ENCODE measurements around the gene WWOX. TPM values are rescaled to one million over a fixed set of nuclear protein-coding genes. Genes with fewer than 3 reads are reported as not detected.

The WWOX gene
- total and polyA plus RNA-seq, 2 experiments from 2014 or later = 17.0 to 39.8 TPM

- no peak overlapping the region for H2AFZ ChIP-seq
- H3K36me3 ChIP-seq (replicated peaks; ENCODE audit: insufficient read depth, low read depth) = no peaks in the 10 kb centered on the region
- no peaks in the 10 kb centered on the region for H3K27me3 ChIP-seq
- no peaks in the 10 kb centered on the region for H3K9me2 ChIP-seq (replicated peaks; ENCODE audit: insufficient read depth)
- H3K27ac ChIP-seq = no peak overlapping the region
- H3K9me3 ChIP-seq (ENCODE audit: low read depth) = no peaks in the 10 kb centered on the region
- H3K4me2 ChIP-seq = no peak overlapping the region
- H3K4me1 ChIP-seq (ENCODE audit: insufficient read depth) = no peaks in the 10 kb centered on the region
- TF ChIP-seq EZH2phosphoT487 (IDR thresholded peaks at IDR 0.05; ENCODE audit: low read depth, severe bottlenecking, unreplicated experiment) (no peak), CTCF (IDR thresholded peaks at IDR 0.05; ENCODE audit: poor library complexity) (no peak), EZH2 (IDR thresholded peaks at IDR 0.05; ENCODE audit: borderline replicate concordance) (no peak)
- H4K20me1 ChIP-seq (ENCODE audit: insufficient read depth, poor library complexity, severe bottlenecking) = no peaks in the 10 kb centered on the region
- H3K79me2 ChIP-seq = no peaks in the 10 kb centered on the region
- no peak overlapping the region for H3K4me3 ChIP-seq
- WGBS (ENCODE audit: low lambda C conversion rate, missing lambda C conversion rate) = 0% methylated on average over 1 of the region's 1 CpG
- no peak for DNase-seq (ENCODE audit: low spot score)
Measured at GRCh38 chr16:78629173-78629572, 529.7 kb downstream of the WWOX start.

- DNase-seq (ENCODE audit: low spot score) = no peak
- H3K9me3 ChIP-seq (ENCODE audit: low read depth) = no peaks in the 10 kb centered on the region
- H3K4me2 ChIP-seq = no peak overlapping the region
- no peaks in the 10 kb centered on the region for H4K20me1 ChIP-seq (ENCODE audit: insufficient read depth, poor library complexity, severe bottlenecking)
- 95% methylated on average over 3 of the region's 3 CpGs for WGBS (ENCODE audit: low lambda C conversion rate, missing lambda C conversion rate)
- H3K27me3 ChIP-seq = no peaks in the 10 kb centered on the region
- no peak for TF ChIP-seq CTCF (IDR thresholded peaks at IDR 0.05; ENCODE audit: poor library complexity)
- no peak overlapping the region for H3K4me3 ChIP-seq
- no peaks in the 10 kb centered on the region for H3K36me3 ChIP-seq (replicated peaks; ENCODE audit: insufficient read depth, low read depth)
- no peak overlapping the region for H2AFZ ChIP-seq
- H3K27ac ChIP-seq = no peak overlapping the region
- H3K79me2 ChIP-seq = no peaks in the 10 kb centered on the region
- H3K9me2 ChIP-seq (replicated peaks; ENCODE audit: insufficient read depth) = no peaks in the 10 kb centered on the region
- H3K4me1 ChIP-seq (ENCODE audit: insufficient read depth) = no peaks in the 10 kb centered on the region
Measured at GRCh38 chr16:78630102-78630501, 530.6 kb downstream of the WWOX start.

DNA sequence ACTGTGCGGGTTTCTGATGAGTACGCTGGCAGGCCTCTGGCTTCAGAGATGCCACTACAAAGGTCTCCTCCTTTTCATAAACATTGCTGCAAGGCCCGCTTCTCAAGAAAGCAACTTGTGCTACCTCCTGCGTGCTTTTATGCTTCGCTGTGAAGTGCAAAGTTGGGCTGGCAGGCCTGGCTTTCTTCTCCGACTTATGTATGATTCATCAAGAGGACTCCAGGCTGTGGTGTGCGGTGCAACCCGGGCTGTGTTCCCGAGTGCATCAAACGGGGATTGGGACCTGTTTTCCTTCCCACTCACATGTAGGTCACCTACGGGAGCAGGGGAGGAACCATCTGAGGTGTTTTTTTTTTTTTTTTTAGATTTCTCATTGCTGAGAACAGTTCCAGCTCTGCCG lies 534.1 kb downstream of the WWOX start:
- Histone ChIP-seq H3K4me1 (ENCODE audit: insufficient read depth) (no peaks in the 10 kb centered on the region), H3K79me2 (no peaks in the 10 kb centered on the region), H3K36me3 (replicated peaks; ENCODE audit: insufficient read depth, low read depth) (no peaks in the 10 kb centered on the region), H3K27me3 (no peaks in the 10 kb centered on the region), H2AFZ (no peak overlapping the region), H3K4me3 (no peak overlapping the region), H4K20me1 (ENCODE audit: insufficient read depth, poor library complexity, severe bottlenecking) (no peaks in the 10 kb centered on the region), H3K9me2 (replicated peaks; ENCODE audit: insufficient read depth) (no peaks in the 10 kb centered on the region), H3K9me3 (ENCODE audit: low read depth) (no peaks in the 10 kb centered on the region), H3K27ac (no peak overlapping the region), H3K4me2 (no peak overlapping the region)
- no peak for DNase-seq (ENCODE audit: low spot score)
- 72% methylated on average over 12 of the region's 12 CpGs for WGBS (ENCODE audit: low lambda C conversion rate, missing lambda C conversion rate)
- TF ChIP-seq CTCF (IDR thresholded peaks at IDR 0.05; ENCODE audit: poor library complexity) (no peak), EZH2phosphoT487 (IDR thresholded peaks at IDR 0.05; ENCODE audit: low read depth, severe bottlenecking, unreplicated experiment) (no peak), EZH2 (IDR thresholded peaks at IDR 0.05; ENCODE audit: borderline replicate concordance) (no peak)

- Histone ChIP-seq H3K27me3 (peaks cover under 1% of the 10 kb centered on the region), H3K9me2 (replicated peaks; ENCODE audit: insufficient read depth) (no peaks in the 10 kb centered on the region), H3K79me2 (no peaks in the 10 kb centered on the region), H3K4me3 (no peak overlapping the region), H4K20me1 (ENCODE audit: insufficient read depth, poor library complexity, severe bottlenecking) (no peaks in the 10 kb centered on the region), H2AFZ (no peak overlapping the region), H3K4me2 (no peak overlapping the region), H3K9me3 (ENCODE audit: low read depth) (no peaks in the 10 kb centered on the region), H3K27ac (no peak overlapping the region), H3K36me3 (replicated peaks; ENCODE audit: insufficient read depth, low read depth) (no peaks in the 10 kb centered on the region), H3K4me1 (ENCODE audit: insufficient read depth) (no peaks in the 10 kb centered on the region)
- WGBS (ENCODE audit: low lambda C conversion rate, missing lambda C conversion rate) = 91% methylated on average over 9 of the region's 9 CpGs
- TF ChIP-seq EZH2 (IDR thresholded peaks at IDR 0.05; ENCODE audit: borderline replicate concordance) (no peak), CTCF (IDR thresholded peaks at IDR 0.05; ENCODE audit: poor library complexity) (no peak), EZH2phosphoT487 (IDR thresholded peaks at IDR 0.05; ENCODE audit: low read depth, severe bottlenecking, unreplicated experiment) (no peak)
- DNase-seq (ENCODE audit: low spot score) = no peak
Measured at GRCh38 chr16:78635807-78636206, 536.4 kb downstream of the WWOX start.

All from hepatocyte (in vitro differentiated cells).